Parathyroid adenoma (tissue), 2 donors: ENCODE data around the gene PLCG2.

Experiments
- H2AFZ ChIP-seq: fragments of 300-600 bp; sonication (generic); one replicate; pipeline ENCODE4 v1.7.0; 2017; ENCODE audit warnings: antibody characterized with exemption, mild to moderate bottlenecking
- H3K27ac ChIP-seq: fragments of 300-600 bp; sonication (generic); one replicate; pipeline ENCODE4 v1.7.0; 2017
- H3K27me3 ChIP-seq: fragments of 300-600 bp; sonication (generic); one replicate; pipeline ENCODE4 v1.7.0; 2017; ENCODE audit warnings: low read length; ENCODE audit not compliant: control insufficient read depth, insufficient read depth
- H3K36me3 ChIP-seq: fragments of 300-600 bp; sonication (generic); one replicate; pipeline ENCODE4 v1.7.0; 2017; ENCODE audit warnings: low read length; ENCODE audit not compliant: control insufficient read depth, insufficient read depth
- H3K4me1 ChIP-seq: fragments of 300-600 bp; sonication (generic); one replicate; pipeline ENCODE4 v1.7.0; 2017; ENCODE audit warnings: control low read depth
- H3K4me2 ChIP-seq: fragments of 300-600 bp; sonication (generic); one replicate; pipeline ENCODE4 v1.7.0; 2017; ENCODE audit warnings: low read length
- H3K4me3 ChIP-seq: fragments of 300-600 bp; sonication (generic); one replicate; pipeline ENCODE4 v1.7.0; 2017; ENCODE audit warnings: low read depth, low read length
- H3K79me2 ChIP-seq: fragments of 300-600 bp; sonication (generic); one replicate; pipeline ENCODE4 v1.7.0; 2017; ENCODE audit warnings: control low read depth
- H3K9ac ChIP-seq: fragments of 300-600 bp; sonication (generic); one replicate; pipeline ENCODE4 v1.7.0; 2017; ENCODE audit warnings: mild to moderate bottlenecking
- H3K9me3 ChIP-seq: fragments of 300-600 bp; sonication (generic); one replicate; pipeline ENCODE4 v1.7.0; 2017; ENCODE audit warnings: low read length; ENCODE audit not compliant: control insufficient read depth
- TF ChIP-seq, protein P1 (sequence below): fragments of 300-600 bp; sonication (generic); IDR thresholded peaks from one replicate; pipeline ENCODE4 v1.7.0; 2017; ENCODE audit warnings: antibody characterized with exemption, mild to moderate bottlenecking
- donor health status: primary hyperparathyroidism.

PLCG2 gene

DNA sequence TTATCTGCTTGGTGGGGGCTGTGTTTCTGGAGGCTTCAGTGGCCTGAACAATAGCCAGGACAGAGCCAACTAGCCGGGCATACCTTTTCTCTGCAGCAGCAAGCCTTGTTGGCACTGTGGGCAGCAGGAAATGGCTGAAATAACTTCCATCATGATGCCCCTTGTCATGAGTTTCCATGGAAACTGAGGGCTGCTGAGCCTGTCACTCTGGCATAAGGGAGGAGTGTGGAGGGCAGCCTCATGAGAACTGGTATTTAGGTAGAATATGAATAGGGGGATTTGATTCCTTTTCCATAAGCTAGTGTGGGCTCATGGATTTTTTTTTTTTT is 39.4 kb downstream of the PLCG2 start:
- no peaks in the 10 kb centered on the region for H3K36me3 ChIP-seq
- no peak overlapping the region for H3K4me2 ChIP-seq
- H3K9ac ChIP-seq: no peak overlapping the region
- H3K79me2 ChIP-seq: no peaks in the 10 kb centered on the region
- H3K27me3 ChIP-seq: no peaks in the 10 kb centered on the region
- no peaks in the 10 kb centered on the region for H3K9me3 ChIP-seq
- no peak overlapping the region for H2AFZ ChIP-seq
- no peak overlapping the region for H3K4me3 ChIP-seq
- no peak overlapping the region for H3K27ac ChIP-seq
- no peaks in the 10 kb centered on the region for H3K4me1 ChIP-seq
- TF ChIP-seq, protein P1, sequence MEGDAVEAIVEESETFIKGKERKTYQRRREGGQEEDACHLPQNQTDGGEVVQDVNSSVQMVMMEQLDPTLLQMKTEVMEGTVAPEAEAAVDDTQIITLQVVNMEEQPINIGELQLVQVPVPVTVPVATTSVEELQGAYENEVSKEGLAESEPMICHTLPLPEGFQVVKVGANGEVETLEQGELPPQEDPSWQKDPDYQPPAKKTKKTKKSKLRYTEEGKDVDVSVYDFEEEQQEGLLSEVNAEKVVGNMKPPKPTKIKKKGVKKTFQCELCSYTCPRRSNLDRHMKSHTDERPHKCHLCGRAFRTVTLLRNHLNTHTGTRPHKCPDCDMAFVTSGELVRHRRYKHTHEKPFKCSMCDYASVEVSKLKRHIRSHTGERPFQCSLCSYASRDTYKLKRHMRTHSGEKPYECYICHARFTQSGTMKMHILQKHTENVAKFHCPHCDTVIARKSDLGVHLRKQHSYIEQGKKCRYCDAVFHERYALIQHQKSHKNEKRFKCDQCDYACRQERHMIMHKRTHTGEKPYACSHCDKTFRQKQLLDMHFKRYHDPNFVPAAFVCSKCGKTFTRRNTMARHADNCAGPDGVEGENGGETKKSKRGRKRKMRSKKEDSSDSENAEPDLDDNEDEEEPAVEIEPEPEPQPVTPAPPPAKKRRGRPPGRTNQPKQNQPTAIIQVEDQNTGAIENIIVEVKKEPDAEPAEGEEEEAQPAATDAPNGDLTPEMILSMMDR: no peak

DNA sequence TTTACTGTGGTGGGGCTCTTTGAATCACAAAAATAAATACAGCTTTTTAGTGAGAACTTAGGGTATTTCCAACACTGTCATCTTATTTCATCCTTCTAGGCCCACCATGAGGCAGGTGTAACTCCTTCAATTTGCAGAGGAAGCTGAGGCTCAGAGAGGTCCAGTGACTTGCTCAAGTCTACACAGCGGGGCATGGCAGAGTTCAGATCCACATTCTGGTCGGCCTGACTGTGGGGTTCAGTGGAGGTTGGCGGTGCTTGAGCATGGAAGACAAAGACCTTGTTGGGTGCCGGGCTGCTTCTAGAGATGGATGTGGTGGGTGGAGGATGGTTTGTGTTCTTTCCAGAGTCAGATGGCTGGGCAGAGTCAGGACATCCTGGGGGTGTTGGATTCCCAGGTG is 39.8 kb downstream of the PLCG2 start:
- Histone ChIP-seq H3K27me3 (no peaks in the 10 kb centered on the region), H3K4me2 (no peak overlapping the region), H3K4me1 (no peaks in the 10 kb centered on the region), H3K9ac (no peak overlapping the region), H3K9me3 (no peaks in the 10 kb centered on the region), H3K79me2 (no peaks in the 10 kb centered on the region), H3K4me3 (no peak overlapping the region), H3K36me3 (no peaks in the 10 kb centered on the region), H2AFZ (no peak overlapping the region), H3K27ac (no peak overlapping the region)
- TF ChIP-seq, protein P1: no peak

DNA sequence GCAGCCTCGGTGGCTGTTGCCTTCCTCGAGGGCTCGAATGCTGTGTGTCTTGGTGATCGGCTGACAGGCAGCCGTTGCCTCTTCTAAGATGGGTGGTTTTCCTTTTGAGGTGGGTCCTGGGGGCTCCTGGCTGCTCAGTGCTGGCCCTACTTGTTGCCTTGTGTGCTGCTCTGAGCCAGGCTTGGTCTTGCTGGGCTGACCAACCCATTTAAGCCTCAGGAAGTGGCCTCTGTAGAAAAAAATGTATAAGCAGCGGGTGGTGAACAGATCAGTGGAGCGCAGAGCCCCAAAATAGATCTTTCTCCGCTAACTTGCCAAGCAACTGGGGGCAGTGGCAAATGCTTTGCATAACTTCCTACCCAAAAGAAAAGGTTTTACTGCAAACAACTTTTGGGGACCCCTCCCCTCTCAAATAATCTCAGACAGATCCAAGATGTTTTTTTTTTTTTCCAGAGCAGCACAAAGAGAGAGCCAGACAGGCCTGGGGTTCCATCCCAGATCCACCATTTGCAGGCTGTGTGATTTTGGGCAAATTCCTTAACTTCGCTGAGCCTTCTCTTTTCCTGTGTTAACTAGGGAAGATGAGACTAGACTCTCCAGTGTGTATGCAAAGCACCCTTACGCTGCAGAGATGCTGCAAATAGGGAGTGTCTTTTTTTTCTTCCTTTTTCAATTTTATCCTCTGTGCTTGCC is 42.5 kb downstream of the PLCG2 start:
- no peak overlapping the region for H2AFZ ChIP-seq

DNA sequence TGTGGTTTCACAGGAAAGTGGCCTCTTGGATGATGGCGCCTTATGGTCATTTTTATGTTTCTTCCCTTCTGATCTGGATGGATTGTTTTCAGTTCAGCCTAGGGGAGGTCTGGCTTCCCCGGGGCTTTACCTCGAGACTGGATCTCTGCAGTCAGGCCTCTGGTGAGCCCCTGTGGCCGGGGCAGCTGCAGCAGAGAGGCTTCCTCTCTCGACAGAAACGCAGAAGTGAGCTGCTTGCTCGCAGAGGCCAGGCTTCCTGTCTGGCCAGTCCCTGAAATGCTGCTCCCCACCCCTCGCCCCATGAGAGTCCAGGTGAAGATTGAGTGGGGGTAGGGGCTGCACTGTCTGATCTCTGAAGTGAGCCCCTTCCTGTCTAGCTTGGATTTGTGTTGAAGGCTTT is 44.0 kb downstream of the PLCG2 start:
- Histone ChIP-seq H3K4me3 (no peak overlapping the region), H3K36me3 (no peaks in the 10 kb centered on the region), H3K27me3 (no peaks in the 10 kb centered on the region), H3K9ac (no peak overlapping the region), H3K79me2 (no peaks in the 10 kb centered on the region), H3K4me2 (no peak overlapping the region), H3K9me3 (no peaks in the 10 kb centered on the region), H2AFZ (no peak overlapping the region), H3K4me1 (no peaks in the 10 kb centered on the region), H3K27ac (no peak overlapping the region)
- TF ChIP-seq, protein P1: no peak

More for the DNA sequence above, 42.5 kb downstream of the PLCG2 start:
- no peak overlapping the region for H3K4me2 ChIP-seq
- H3K4me3 ChIP-seq: no peak overlapping the region
- H3K79me2 ChIP-seq: no peaks in the 10 kb centered on the region
- no peaks in the 10 kb centered on the region for H3K36me3 ChIP-seq
- H3K27ac ChIP-seq: no peak overlapping the region
- no peaks in the 10 kb centered on the region for H3K27me3 ChIP-seq
- TF ChIP-seq, protein P1: no peak
- H3K9me3 ChIP-seq: no peaks in the 10 kb centered on the region
- no peak overlapping the region for H3K9ac ChIP-seq
- H3K4me1 ChIP-seq: no peaks in the 10 kb centered on the region

DNA sequence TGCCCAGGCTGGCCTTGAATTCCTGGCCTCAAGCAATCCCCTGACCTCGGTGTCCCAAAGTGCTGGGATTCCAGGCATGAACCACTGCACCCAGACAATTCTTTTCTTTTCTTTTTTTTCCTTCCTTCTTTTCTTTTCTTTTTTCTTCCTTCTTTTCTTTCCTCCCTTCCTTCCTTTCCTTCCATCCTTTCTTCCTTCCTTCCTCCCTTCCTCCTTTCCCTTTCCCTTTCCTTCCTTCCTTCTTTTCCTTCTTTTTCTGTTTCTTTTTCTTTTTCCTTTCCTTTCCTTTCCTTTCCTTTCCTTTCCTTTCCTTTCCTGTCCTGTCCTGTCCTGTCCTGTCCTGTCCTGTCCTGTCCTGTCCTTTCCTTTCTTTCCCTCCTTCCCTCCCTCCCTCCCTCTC is 44.6 kb downstream of the PLCG2 start:
- Histone ChIP-seq H3K4me2 (no peak overlapping the region), H3K27me3 (no peaks in the 10 kb centered on the region), H2AFZ (no peak overlapping the region), H3K9me3 (no peaks in the 10 kb centered on the region), H3K36me3 (no peaks in the 10 kb centered on the region), H3K4me1 (no peaks in the 10 kb centered on the region), H3K9ac (no peak overlapping the region), H3K4me3 (no peak overlapping the region), H3K27ac (no peak overlapping the region), H3K79me2 (no peaks in the 10 kb centered on the region)
- TF ChIP-seq, protein P1: no peak
